ENCODE data around the gene INSYN2B. TPM values are rescaled to one million over a fixed set of nuclear protein-coding genes. Genes with fewer than 3 reads are reported as not detected.

INSYN2B gene
- total RNA-seq, 1 donor from 2014 or later: 0.25 TPM

GRCh38 chr5:169950333-169950732 is 30.0 kb downstream of the INSYN2B start:
- no peak for DNase-seq (ENCODE audit: extremely low spot score in 2 of 2)
- no peaks in the 10 kb centered on the region for H3K36me3 ChIP-seq
- no peaks in the 10 kb centered on the region for H3K4me1 ChIP-seq
- H3K9me3 ChIP-seq: no peaks in the 10 kb centered on the region
- no peak overlapping the region for H3K27ac ChIP-seq
- H3K4me3 ChIP-seq: no peak overlapping the region
- no peaks in the 10 kb centered on the region for H3K27me3 ChIP-seq
- intact Hi-C loops (cut with DNase I): no loop called here
- TF ChIP-seq CTCF (IDR thresholded peaks at IDR 0.05): no peak
- no peak for TF ChIP-seq POLR2A (IDR thresholded peaks at IDR 0.05)
- TF ChIP-seq POLR2AphosphoS5 (IDR thresholded peaks at IDR 0.05; ENCODE audit: insufficient read depth in 1 of 2, low read depth in 1 of 2): no peak

- no peaks in the 10 kb centered on the region for H3K27me3 ChIP-seq
- DNase-seq (ENCODE audit: extremely low spot score in 2 of 2): no peak
- no peak for TF ChIP-seq POLR2A (IDR thresholded peaks at IDR 0.05)
- TF ChIP-seq CTCF (IDR thresholded peaks at IDR 0.05): no peak
- TF ChIP-seq POLR2AphosphoS5 (IDR thresholded peaks at IDR 0.05; ENCODE audit: insufficient read depth in 1 of 2, low read depth in 1 of 2): no peak
- H3K4me1 ChIP-seq: no peaks in the 10 kb centered on the region
- no peaks in the 10 kb centered on the region for H3K9me3 ChIP-seq
- H3K4me3 ChIP-seq: no peak overlapping the region
- H3K36me3 ChIP-seq: no peaks in the 10 kb centered on the region
- intact Hi-C loops (cut with DNase I): loop anchor here (5.0 kb wide), 1 partner anchor 1690 kb away; no protein-coding TSS in a partner anchor
- no peak overlapping the region for H3K27ac ChIP-seq
Measured at GRCh38 chr5:169946743-169947295, 33.5 kb downstream of the INSYN2B start.

- Histone ChIP-seq H3K4me1 (no peaks in the 10 kb centered on the region), H3K27ac (no peak overlapping the region), H3K4me3 (no peak overlapping the region), H3K27me3 (no peaks in the 10 kb centered on the region), H3K9me3 (no peaks in the 10 kb centered on the region), H3K36me3 (no peaks in the 10 kb centered on the region)
- DNase-seq (ENCODE audit: extremely low spot score in 2 of 2): no peak
- TF ChIP-seq POLR2A (IDR thresholded peaks at IDR 0.05) (no peak), POLR2AphosphoS5 (IDR thresholded peaks at IDR 0.05; ENCODE audit: insufficient read depth in 1 of 2, low read depth in 1 of 2) (peak in 1 of 2 donors; percentile 31)
- intact Hi-C loops (cut with DNase I): loop anchor here (5.0 kb wide), 1 partner anchor 1689 kb away; no protein-coding TSS in a partner anchor
Measured at GRCh38 chr5:169945831-169946261, 34.4 kb downstream of the INSYN2B start.

- TF ChIP-seq POLR2A (IDR thresholded peaks at IDR 0.05): no peak
- no peak for TF ChIP-seq POLR2AphosphoS5 (IDR thresholded peaks at IDR 0.05; ENCODE audit: insufficient read depth in 1 of 2, low read depth in 1 of 2)
- TF ChIP-seq CTCF (IDR thresholded peaks at IDR 0.05): no peak
- H3K4me3 ChIP-seq: no peak overlapping the region
- no peaks in the 10 kb centered on the region for H3K36me3 ChIP-seq
- no peaks in the 10 kb centered on the region for H3K27me3 ChIP-seq
- H3K27ac ChIP-seq: no peak overlapping the region
- DNase-seq (ENCODE audit: extremely low spot score in 2 of 2): no peak
- no peaks in the 10 kb centered on the region for H3K9me3 ChIP-seq
- no peaks in the 10 kb centered on the region for H3K4me1 ChIP-seq
- intact Hi-C loops (cut with DNase I): loop anchor here (5.0 kb wide), 1 partner anchor 1688 kb away; no protein-coding TSS in a partner anchor
Measured at GRCh38 chr5:169944922-169945680, 35.2 kb downstream of the INSYN2B start.

GRCh38 chr5:169944115-169944514 is 36.2 kb downstream of the INSYN2B start:
- intact Hi-C loops (cut with DNase I): no loop called here
- Histone ChIP-seq H3K27ac (no peak overlapping the region), H3K36me3 (no peaks in the 10 kb centered on the region), H3K4me1 (no peaks in the 10 kb centered on the region), H3K9me3 (no peaks in the 10 kb centered on the region), H3K4me3 (no peak overlapping the region), H3K27me3 (no peaks in the 10 kb centered on the region)
- DNase-seq (ENCODE audit: extremely low spot score in 2 of 2): no peak
- TF ChIP-seq CTCF (IDR thresholded peaks at IDR 0.05) (no peak), POLR2A (IDR thresholded peaks at IDR 0.05) (no peak), POLR2AphosphoS5 (IDR thresholded peaks at IDR 0.05; ENCODE audit: insufficient read depth in 1 of 2, low read depth in 1 of 2) (no peak)
